Esophagus muscularis mucosa (tissue), 3 donors: ENCODE data around the gene KIAA1958.

ENCODE experiments used
- CTCF ChIP-seq, 3 experiments: fragments of 200-600 bp in 2 of 3; fragments of 450-650 bp in 1 of 3; sonication (generic) in 2 of 3; IDR thresholded peaks; one replicate each; pipeline ENCODE4 v1.5.1; 2017 to 2019; ENCODE audit warnings: antibody characterized with exemption in 3 of 3, mild to moderate bottlenecking in 2 of 3, moderate library complexity in 1 of 3
- POLR2A ChIP-seq: fragments of 450-650 bp; IDR thresholded peaks from one replicate; pipeline ENCODE4 v1.6.1; 2017; ENCODE audit warnings: antibody characterized with exemption, moderate library complexity, mild to moderate bottlenecking, low read depth

GRCh38 chr9:112505086-112505485 is 18.5 kb downstream of the KIAA1958 start:
- TF ChIP-seq POLR2A (no peak), CTCF (IDR thresholded peaks at IDR 0.05) (no peak)
